ENCODE data around the gene ERICH6. TPM values are rescaled to one million over a fixed set of nuclear protein-coding genes. Genes with fewer than 3 reads are reported as not detected.

The ERICH6 gene
- total RNA-seq, 2 donors from 2014 or later: not detected

DNA sequence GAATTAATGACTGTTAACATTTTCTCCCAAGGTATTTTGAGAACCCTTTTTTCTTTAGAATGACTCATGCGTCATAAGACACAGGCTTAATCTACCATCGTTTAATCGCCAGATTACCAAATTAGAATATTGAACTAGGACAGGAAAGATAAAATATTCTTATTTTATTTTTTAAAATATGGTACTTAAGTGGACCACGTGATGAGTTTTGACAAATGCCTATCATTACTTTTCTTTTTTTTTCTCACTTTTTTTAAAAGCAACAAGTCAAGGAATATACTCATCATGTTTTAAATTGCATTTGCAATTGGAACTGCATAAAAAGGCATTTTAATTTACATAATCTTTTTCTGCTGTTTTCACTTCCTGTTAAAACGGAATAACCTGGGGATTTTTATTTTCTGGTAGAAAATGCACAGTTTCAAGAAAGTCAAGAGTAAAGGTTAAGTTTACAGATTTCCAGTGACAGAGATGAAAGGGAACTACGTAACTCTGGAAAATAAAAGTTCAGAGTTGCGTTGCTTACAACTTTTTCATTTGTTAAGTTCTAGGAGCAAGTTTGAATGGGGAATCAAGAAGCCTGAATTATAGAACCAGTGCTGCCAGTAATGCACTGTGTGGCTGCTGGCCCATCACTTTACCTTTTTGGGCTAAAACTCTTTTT is 35.6 kb upstream of the ERICH6 start:
- no peaks in the 10 kb centered on the region for H3K27me3 ChIP-seq (replicated peaks; ENCODE audit: insufficient read depth)
- TF ChIP-seq, protein P1, sequence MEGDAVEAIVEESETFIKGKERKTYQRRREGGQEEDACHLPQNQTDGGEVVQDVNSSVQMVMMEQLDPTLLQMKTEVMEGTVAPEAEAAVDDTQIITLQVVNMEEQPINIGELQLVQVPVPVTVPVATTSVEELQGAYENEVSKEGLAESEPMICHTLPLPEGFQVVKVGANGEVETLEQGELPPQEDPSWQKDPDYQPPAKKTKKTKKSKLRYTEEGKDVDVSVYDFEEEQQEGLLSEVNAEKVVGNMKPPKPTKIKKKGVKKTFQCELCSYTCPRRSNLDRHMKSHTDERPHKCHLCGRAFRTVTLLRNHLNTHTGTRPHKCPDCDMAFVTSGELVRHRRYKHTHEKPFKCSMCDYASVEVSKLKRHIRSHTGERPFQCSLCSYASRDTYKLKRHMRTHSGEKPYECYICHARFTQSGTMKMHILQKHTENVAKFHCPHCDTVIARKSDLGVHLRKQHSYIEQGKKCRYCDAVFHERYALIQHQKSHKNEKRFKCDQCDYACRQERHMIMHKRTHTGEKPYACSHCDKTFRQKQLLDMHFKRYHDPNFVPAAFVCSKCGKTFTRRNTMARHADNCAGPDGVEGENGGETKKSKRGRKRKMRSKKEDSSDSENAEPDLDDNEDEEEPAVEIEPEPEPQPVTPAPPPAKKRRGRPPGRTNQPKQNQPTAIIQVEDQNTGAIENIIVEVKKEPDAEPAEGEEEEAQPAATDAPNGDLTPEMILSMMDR (IDR thresholded peaks at IDR 0.05): no peak
- ATAC-seq (ENCODE audit: insufficient number of reproducible peaks, low FRiP score, low read depth) (no peak), DNase-seq (ENCODE audit: low spot score) (no peak)
- no peak overlapping the region for H3K4me3 ChIP-seq
- H3K27ac ChIP-seq: no peak overlapping the region
- no peaks in the 10 kb centered on the region for H3K36me3 ChIP-seq
- no peaks in the 10 kb centered on the region for H3K9me3 ChIP-seq
- peaks cover 13 to 28% of the 10 kb centered on the region in 2 donors for H3K4me1 ChIP-seq (ENCODE audit: control insufficient read depth in 1 of 2, low read depth in 2 of 2)

- ATAC-seq (ENCODE audit: insufficient number of reproducible peaks, low FRiP score, low read depth) (no peak), DNase-seq (ENCODE audit: low spot score) (no peak)
- TF ChIP-seq, protein P1 (IDR thresholded peaks at IDR 0.05): no peak
- Histone ChIP-seq H3K27ac (no peak overlapping the region), H3K4me1 (ENCODE audit: control insufficient read depth in 1 of 2, low read depth in 2 of 2) (peaks cover 6 to 22% of the 10 kb centered on the region in 2 donors), H3K36me3 (no peaks in the 10 kb centered on the region), H3K27me3 (replicated peaks; ENCODE audit: insufficient read depth) (no peaks in the 10 kb centered on the region), H3K4me3 (no peak overlapping the region), H3K9me3 (no peaks in the 10 kb centered on the region)
Observed at GRCh38 chr3:150738688-150739087, 35.0 kb upstream of the ERICH6 start.

DNA sequence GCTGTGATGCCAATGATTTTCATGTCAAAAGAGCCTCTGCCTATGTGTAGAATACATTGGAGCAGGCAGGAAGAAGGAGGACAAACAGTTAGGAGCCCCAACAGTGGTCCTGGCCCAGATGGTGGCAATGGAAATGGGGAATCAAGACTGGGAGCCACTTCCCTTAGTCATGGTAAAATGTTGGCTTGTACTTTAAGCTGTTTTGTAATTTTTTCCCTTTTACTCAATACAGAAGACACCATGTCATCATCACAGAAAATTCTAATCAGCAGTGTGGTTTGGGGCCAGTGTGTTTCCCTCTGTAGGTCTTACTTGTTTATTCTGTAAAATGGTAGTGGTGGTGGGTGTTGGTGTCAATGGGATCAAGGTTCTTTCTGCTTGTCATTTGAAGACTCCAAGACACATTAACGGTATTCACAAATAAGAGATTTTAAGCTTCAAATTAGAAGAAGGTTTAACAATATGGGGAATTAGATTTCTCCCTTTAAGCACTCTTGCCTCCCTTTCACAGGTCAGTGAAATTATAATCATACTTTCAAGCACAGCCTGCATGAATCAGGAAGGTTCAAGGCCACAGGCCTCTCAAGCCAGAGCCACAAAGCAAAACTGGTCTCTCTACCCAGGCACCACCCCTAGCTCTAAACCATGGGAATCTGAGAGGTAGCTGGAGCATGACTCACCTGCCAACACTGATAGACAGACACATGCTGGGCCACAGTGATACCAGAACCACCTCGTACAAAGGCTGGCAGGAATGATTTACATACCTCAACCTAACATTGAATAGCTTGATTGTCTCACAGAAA is 34.4 kb upstream of the ERICH6 start:
- TF ChIP-seq, protein P1 (IDR thresholded peaks at IDR 0.05): no peak
- no peak for DNase-seq (ENCODE audit: low spot score)
- Histone ChIP-seq H3K9me3 (no peaks in the 10 kb centered on the region), H3K27ac (no peak overlapping the region), H3K4me1 (ENCODE audit: control insufficient read depth in 1 of 2, low read depth in 2 of 2) (peaks cover 1 to 16% of the 10 kb centered on the region in 2 donors), H3K36me3 (no peaks in the 10 kb centered on the region), H3K4me3 (no peak overlapping the region), H3K27me3 (replicated peaks; ENCODE audit: insufficient read depth) (no peaks in the 10 kb centered on the region)
- ATAC-seq (ENCODE audit: insufficient number of reproducible peaks, low FRiP score, low read depth): no peak

DNA sequence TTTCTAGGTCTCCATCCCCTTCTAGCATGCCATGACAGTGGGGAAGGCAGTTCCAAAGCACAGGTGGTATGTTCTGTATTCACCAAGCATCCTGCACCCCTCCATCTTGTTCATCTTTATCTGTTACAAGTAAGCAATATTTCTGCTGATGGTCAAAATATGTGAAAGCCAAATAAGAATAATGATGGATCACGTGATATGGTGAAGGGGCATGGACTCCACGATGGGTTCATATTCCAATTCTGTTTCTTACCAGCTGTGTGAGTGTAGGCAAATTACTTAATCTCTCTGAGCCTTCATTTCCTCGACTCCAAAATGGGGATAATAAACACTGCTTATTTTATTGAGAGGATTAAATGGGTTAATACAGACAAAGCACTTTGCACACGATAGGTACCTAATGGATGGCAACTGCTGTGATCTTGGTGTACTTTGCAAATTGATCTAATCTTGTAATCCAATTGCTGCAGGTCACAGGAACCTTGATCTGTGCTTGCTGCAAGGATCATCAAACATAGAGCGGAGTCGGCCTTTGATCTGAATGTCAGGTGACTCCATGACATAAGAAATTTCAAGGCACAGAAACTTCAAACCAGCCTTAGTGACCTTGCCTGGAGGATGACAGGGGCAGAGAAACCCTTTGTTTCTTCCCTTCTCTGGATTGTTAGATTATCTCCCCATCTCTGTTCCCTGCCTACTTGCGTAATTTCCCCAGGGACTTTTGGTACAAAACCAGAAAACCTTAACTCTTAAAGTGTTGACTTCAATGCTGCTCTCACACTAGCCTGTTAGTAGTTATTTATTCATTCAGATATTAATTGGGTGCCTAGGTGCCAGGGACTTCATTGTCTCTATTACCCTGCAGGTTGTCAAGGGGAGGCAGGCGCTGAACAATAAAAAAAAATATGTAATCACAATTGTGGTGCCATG is 33.4 kb upstream of the ERICH6 start:
- no peak for ATAC-seq (ENCODE audit: insufficient number of reproducible peaks, low FRiP score, low read depth)
- H3K27ac ChIP-seq: no peak overlapping the region
- no peaks in the 10 kb centered on the region for H3K36me3 ChIP-seq
- no peaks in the 10 kb centered on the region for H3K9me3 ChIP-seq
- TF ChIP-seq, protein P1 (IDR thresholded peaks at IDR 0.05): no peak
- peaks cover 0 to 8% of the 10 kb centered on the region in 2 donors for H3K4me1 ChIP-seq (ENCODE audit: control insufficient read depth in 1 of 2, low read depth in 2 of 2)
- H3K4me3 ChIP-seq: no peak overlapping the region
- H3K27me3 ChIP-seq (replicated peaks; ENCODE audit: insufficient read depth): no peaks in the 10 kb centered on the region
- no peak for DNase-seq (ENCODE audit: low spot score)
